OCI-LY1 (cell line): Measurements from ENCODE around the gene FAXDC2.

ENCODE experiments used
- EZH2 ChIP-seq: fragments of 200-600 bp; sonication (generic), shearing (Covaris generic); IDR thresholded peaks from 2 replicates; pipeline ENCODE4 v1.8.0; 2017; ENCODE audit warnings: borderline replicate concordance, mixed run types, mild to moderate bottlenecking, antibody characterized with exemption, low read length, moderate library complexity, mixed read lengths
- TF ChIP-seq, protein P1 (sequence below): fragments of 200-600 bp; sonication (generic), shearing (Covaris generic); IDR thresholded peaks from 2 replicates; pipeline ENCODE4 v1.5.1; 2017; ENCODE audit warnings: mild to moderate bottlenecking, antibody characterized with exemption, low read length, moderate library complexity, mixed read lengths

DNA sequence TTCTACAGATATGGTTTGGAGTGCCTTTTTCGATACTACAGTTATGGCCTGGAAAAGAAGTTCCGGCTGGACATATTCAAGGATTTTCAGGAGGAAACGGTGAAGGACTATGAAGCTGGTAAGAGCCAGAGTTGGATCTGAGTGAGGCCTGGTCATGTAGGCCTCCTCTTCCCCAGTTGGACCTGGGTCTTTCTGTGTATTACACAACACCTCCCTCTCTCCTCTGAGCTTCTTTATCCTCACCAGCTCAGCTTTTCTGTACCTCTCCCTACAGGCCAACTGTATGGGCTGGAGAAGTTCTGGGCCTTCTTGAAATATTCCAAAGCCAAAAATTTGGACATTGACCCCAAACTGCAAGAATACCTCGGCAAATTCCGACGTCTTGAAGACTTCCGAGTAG, 39.2 kb downstream of the FAXDC2 start:
- TF ChIP-seq EZH2, result no peak
- TF ChIP-seq, protein P1, sequence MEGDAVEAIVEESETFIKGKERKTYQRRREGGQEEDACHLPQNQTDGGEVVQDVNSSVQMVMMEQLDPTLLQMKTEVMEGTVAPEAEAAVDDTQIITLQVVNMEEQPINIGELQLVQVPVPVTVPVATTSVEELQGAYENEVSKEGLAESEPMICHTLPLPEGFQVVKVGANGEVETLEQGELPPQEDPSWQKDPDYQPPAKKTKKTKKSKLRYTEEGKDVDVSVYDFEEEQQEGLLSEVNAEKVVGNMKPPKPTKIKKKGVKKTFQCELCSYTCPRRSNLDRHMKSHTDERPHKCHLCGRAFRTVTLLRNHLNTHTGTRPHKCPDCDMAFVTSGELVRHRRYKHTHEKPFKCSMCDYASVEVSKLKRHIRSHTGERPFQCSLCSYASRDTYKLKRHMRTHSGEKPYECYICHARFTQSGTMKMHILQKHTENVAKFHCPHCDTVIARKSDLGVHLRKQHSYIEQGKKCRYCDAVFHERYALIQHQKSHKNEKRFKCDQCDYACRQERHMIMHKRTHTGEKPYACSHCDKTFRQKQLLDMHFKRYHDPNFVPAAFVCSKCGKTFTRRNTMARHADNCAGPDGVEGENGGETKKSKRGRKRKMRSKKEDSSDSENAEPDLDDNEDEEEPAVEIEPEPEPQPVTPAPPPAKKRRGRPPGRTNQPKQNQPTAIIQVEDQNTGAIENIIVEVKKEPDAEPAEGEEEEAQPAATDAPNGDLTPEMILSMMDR, result no peak
